IMR-90 (cell line): ENCODE data around the gene NOX4. TPM values are rescaled to one million over a fixed set of nuclear protein-coding genes. Genes with fewer than 3 reads are reported as not detected.

Experiments used
- ATAC-seq: fragments of 200-7000 bp; cut with Tn5 transposase; 2 replicates; pipeline ENCODE4 v1.9.1; 2020; ENCODE audit warnings: low read depth, mild to moderate bottlenecking, moderate library complexity
- BruUV-seq: library from RNA; stranded (reverse); fragments of 400-500 nt; replicated peaks from 2 replicates; lab custom pipeline; 2021; lab: Mats Ljungman, UMichigan
- CTCF ChIA-PET: fragments of 300-600 bp; formaldehyde crosslinking; extraction: SDS; loops from one replicate; lab custom pipeline; 2021; ENCODE audit warnings: antibody characterized with exemption; lab: Yijun Ruan, JAX
- POLR2A ChIA-PET: fragments of 300-600 bp; sonication (Branson Sonifier 250); formaldehyde crosslinking; loops from one replicate; lab custom pipeline; 2022; ENCODE audit warnings: antibody characterized with exemption; ENCODE audit not compliant: unreplicated experiment; lab: Charles Lee
- DNase-seq: peaks from one replicate; pipeline ENCODE4 v3.0.0; 2013
- H2AFZ ChIP-seq: replicated peaks from 2 replicates; pipeline ENCODE3; 2013; ENCODE audit warnings: low read length, mild to moderate bottlenecking; ENCODE audit not compliant: poor library complexity
- H2AK5ac ChIP-seq: 2 replicates; pipeline ENCODE4 v1.6.1; 2013; ENCODE audit warnings: low read depth, low read length, inconsistent platforms
- H2AK9ac ChIP-seq: replicated peaks from 2 replicates; pipeline ENCODE3; 2013; ENCODE audit warnings: mild to moderate bottlenecking, low read depth, low read length, moderate library complexity; ENCODE audit not compliant: poor library complexity
- H2BK120ac ChIP-seq: 2 replicates; pipeline ENCODE4 v1.6.1; 2013; ENCODE audit warnings: low read depth, low read length, inconsistent platforms
- H2BK15ac ChIP-seq: 3 replicates; pipeline ENCODE4 v1.6.1; 2013; ENCODE audit warnings: low read depth, low read length, inconsistent platforms
- H2BK20ac ChIP-seq: 2 replicates; pipeline ENCODE4 v1.6.1; 2013; ENCODE audit warnings: low read depth, mild to moderate bottlenecking, inconsistent platforms, low read length, moderate library complexity
- H2BK5ac ChIP-seq: 2 replicates; pipeline ENCODE4 v1.6.1; 2013; ENCODE audit warnings: mild to moderate bottlenecking, low read depth, low read length, inconsistent platforms; ENCODE audit not compliant: poor library complexity, severe bottlenecking
- H3K14ac ChIP-seq: replicated peaks from 2 replicates; pipeline ENCODE4 v1.6.1; 2013; ENCODE audit warnings: low read depth, low read length, inconsistent platforms
- H3K18ac ChIP-seq: 2 replicates; pipeline ENCODE4 v1.6.1; 2013; ENCODE audit warnings: low read depth, low read length, control low read depth
- H3K23ac ChIP-seq: 2 replicates; pipeline ENCODE4 v1.6.1; 2013; ENCODE audit warnings: low read depth, low read length, inconsistent platforms
- H3K27ac ChIP-seq: 2 replicates; pipeline ENCODE4 v1.5.1; 2013; ENCODE audit warnings: mild to moderate bottlenecking, control low read depth, low read length; ENCODE audit not compliant: insufficient read depth
- H3K27me3 ChIP-seq: 2 replicates; pipeline ENCODE4 v1.6.1; 2013; ENCODE audit warnings: low read length; ENCODE audit not compliant: control insufficient read depth, insufficient read depth
- H3K36me3 ChIP-seq: 2 replicates; pipeline ENCODE4 v1.6.1; 2013; ENCODE audit warnings: low read length, mixed read lengths; ENCODE audit not compliant: control insufficient read depth, insufficient read depth
- H3K4ac ChIP-seq: 2 replicates; pipeline ENCODE4 v1.6.1; 2013; ENCODE audit warnings: low read depth, low read length, inconsistent platforms
- H3K4me1 ChIP-seq: 2 replicates; pipeline ENCODE4 v1.6.1; 2013; ENCODE audit warnings: low read length, mixed read lengths; ENCODE audit not compliant: control insufficient read depth, insufficient read depth
- H3K4me2 ChIP-seq: 2 replicates; pipeline ENCODE4 v1.6.1; 2013; ENCODE audit warnings: low read depth, mild to moderate bottlenecking, control low read depth, low read length, moderate library complexity
- H3K4me3 ChIP-seq: 2 replicates; pipeline ENCODE4 v1.5.1; 2013; ENCODE audit warnings: low read depth, mild to moderate bottlenecking, control low read depth, low read length, moderate library complexity; ENCODE audit not compliant: insufficient read depth
- H3K56ac ChIP-seq: 2 replicates; pipeline ENCODE4 v1.6.1; 2013; ENCODE audit warnings: low read length, inconsistent platforms; ENCODE audit not compliant: insufficient read depth; ENCODE audit errors: extremely low read depth
- H3K79me1 ChIP-seq, 2 experiments: 2 replicates each; pipeline ENCODE4 v1.6.1; 2013; ENCODE audit warnings: low read length in 2 of 2, inconsistent platforms in 1 of 2, low read depth in 1 of 2
- H3K9ac ChIP-seq: 2 replicates; pipeline ENCODE4 v1.6.1; 2013; ENCODE audit warnings: low read depth, low read length, control low read depth
- H3K9me1 ChIP-seq: 2 replicates; pipeline ENCODE4 v1.6.1; 2013; ENCODE audit warnings: low read length, inconsistent platforms; ENCODE audit not compliant: insufficient read depth
- H3K9me3 ChIP-seq: 2 replicates; pipeline ENCODE4 v1.6.1; 2013; ENCODE audit warnings: low read length; ENCODE audit not compliant: control insufficient read depth, insufficient read depth
- H4K20me1 ChIP-seq: 2 replicates; pipeline ENCODE4 v1.6.1; 2013; ENCODE audit warnings: low read length, inconsistent platforms; ENCODE audit not compliant: insufficient read depth
- H4K5ac ChIP-seq: 2 replicates; pipeline ENCODE4 v1.6.1; 2013; ENCODE audit warnings: mild to moderate bottlenecking, low read depth, low read length, control low read depth
- H4K8ac ChIP-seq, 2 experiments: 2 replicates each; pipeline ENCODE4 v1.6.1; 2013; ENCODE audit warnings: low read depth in 2 of 2, low read length in 2 of 2, control low read depth in 1 of 2, inconsistent platforms in 1 of 2
- H4K91ac ChIP-seq: 2 replicates; pipeline ENCODE4 v1.6.1; 2013; ENCODE audit warnings: low read depth, low read length, inconsistent platforms; ENCODE audit not compliant: insufficient read depth
- BHLHE40 ChIP-seq: fragments of 150-350 bp; IDR thresholded peaks from 2 replicates; pipeline ENCODE4 v1.6.1; 2016; ENCODE audit warnings: mild to moderate bottlenecking, low read depth, low read length
- FOS ChIP-seq: fragments of 150-350 bp; IDR thresholded peaks from 2 replicates; pipeline ENCODE4 v1.6.1; 2016; ENCODE audit warnings: low read depth, low read length
- MAFK ChIP-seq: IDR thresholded peaks from 2 replicates; pipeline ENCODE4 v1.6.1; 2012; ENCODE audit warnings: low read depth, low read length, improper control_type of control experiment
- RCOR1 ChIP-seq: IDR thresholded peaks from 2 replicates; pipeline ENCODE4 v1.6.1; 2012; ENCODE audit warnings: mild to moderate bottlenecking, low read length, improper control_type of control experiment; ENCODE audit not compliant: insufficient replicate concordance
- RFX5 ChIP-seq: IDR thresholded peaks from 2 replicates; pipeline ENCODE4 v1.8.0; 2012; ENCODE audit warnings: low read depth, mild to moderate bottlenecking, low read length, moderate library complexity
- SMC3 ChIP-seq: fragments of 150-350 bp; IDR thresholded peaks from 2 replicates; pipeline ENCODE4 v1.6.1; 2016; ENCODE audit warnings: low read depth, mild to moderate bottlenecking, antibody characterized with exemption, low read length, moderate library complexity
- WGBS, 2 experiments: methylation state at CpG; one replicate each; pipeline versions ENCODE4 v1.1.5 to v1.1.7; 2013; ENCODE audit warnings: missing lambda C conversion rate in 2 of 2; ENCODE audit not compliant: insufficient read length in 1 of 2; ENCODE audit errors: extremely low coverage in 2 of 2; 5-methylcytosine and 5-hydroxymethylcytosine counted together
- dilution Hi-C: fragments of 300-500 bp; cut with HindIII; formaldehyde crosslinking; loops from one replicate; pipeline ENCODE4 v1.14.3; 2018; ENCODE audit warnings: low sequenced_read_pairs; ENCODE audit not compliant: unreplicated experiment
- in situ Hi-C: fragments of 300-500 bp; cut with MboI; formaldehyde crosslinking; loops from 3 replicates; pipeline ENCODE4 v1.14.3; 2019; ENCODE audit warnings: low sequenced_read_pairs, inconsistent platforms, mixed read lengths
- intact Hi-C: fragments of 100-400 bp; cut with micrococcal nuclease; formaldehyde crosslinking; loops from 2 replicates; pipeline ENCODE4 v1.10.0; 2022
- polyA plus RNA-seq, 3 experiments: library from polyadenylated mRNA; depleted of rRNA; stranded (reverse); fragments of >200 nt; gene quantifications; 2 replicates each; pipeline ENCODE4 v1.2.3, GENCODE V29; 2012; ENCODE audit warnings: low replicate concordance in 1 of 3
- total RNA-seq: library from RNA; depleted of rRNA; stranded (reverse); fragments of >200 nt; gene quantifications from 2 replicates; pipeline ENCODE4 v1.2.3, GENCODE V29; 2012

NOX4 gene
- total and polyA plus RNA-seq, 2 of the 4 experiments (the other 2 are of a cell fraction) = 4.7 to 11.7 TPM

DNA sequence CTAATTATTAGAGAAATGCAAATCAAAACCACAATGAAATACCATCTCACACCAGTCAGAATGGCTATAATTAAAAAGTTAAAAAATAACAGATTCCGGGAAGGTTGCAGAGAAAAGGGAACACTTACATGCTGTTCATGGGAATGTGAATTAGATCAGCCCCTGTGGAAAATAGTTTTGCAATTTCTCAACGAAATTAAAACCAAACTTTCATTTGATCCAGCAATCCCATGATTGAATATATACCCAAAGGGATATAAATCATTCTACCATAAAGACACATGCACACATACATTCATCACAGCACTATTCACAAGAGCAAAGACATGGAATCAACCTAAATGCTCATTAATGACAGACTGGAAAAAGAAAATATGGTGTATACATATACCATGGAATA is 32.5 kb downstream of the NOX4 start:
- Histone ChIP-seq H3K36me3 (no peaks in the 10 kb centered on the region), H2AFZ (no peak overlapping the region)

More for the DNA sequence above, 32.5 kb downstream of the NOX4 start:
- DNase-seq (no peak), ATAC-seq (no peak)
- dilution Hi-C loops = no loop called here
- Histone ChIP-seq H2BK120ac (no peak overlapping the region), H3K56ac (no peak overlapping the region), H3K27ac (no peak overlapping the region), H3K4ac (no peak overlapping the region), H2BK20ac (no peak overlapping the region), H3K18ac (no peak overlapping the region), H3K4me2 (no peak overlapping the region), H3K9ac (no peak overlapping the region), H2AK9ac (no peak overlapping the region), H3K9me1 (no peaks in the 10 kb centered on the region; the same call in 1 of the 2 replicates), H3K23ac (no peak overlapping the region), H2AK5ac (no peak overlapping the region), H4K91ac (no peak overlapping the region), H2BK5ac (no peak overlapping the region), H3K4me3 (no peak overlapping the region), H3K79me1 (peaks cover 6 to 12% of the 10 kb centered on the region in 2 experiments; a peak in 3 of 4 replicates), H4K20me1 (no peaks in the 10 kb centered on the region), H4K5ac (no peak overlapping the region), H3K27me3 (no peaks in the 10 kb centered on the region), H3K4me1 (no peaks in the 10 kb centered on the region; the same call in 1 of the 2 replicates), H3K14ac (no peak overlapping the region), H2BK15ac (no peak overlapping the region), H4K8ac (no peak overlapping the region), H3K9me3 (no peaks in the 10 kb centered on the region)
- BruUV-seq = no TSS peak
- no CpG with 5 or more reads among the region's 2 CpGs for WGBS, 2 experiments
- POLR2A ChIA-PET = no interaction called here
- in situ Hi-C loops = no loop called here
- TF ChIP-seq RCOR1 (no peak), SMC3 (no peak), RFX5 (no peak), BHLHE40 (no peak), FOS (no peak), MAFK (no peak)
- intact Hi-C loops = no loop called here
- CTCF ChIA-PET = no interaction called here
